PC-9 (cell line): ENCODE results near the gene ECHDC3. TPM values are rescaled to one million over a fixed set of nuclear protein-coding genes. Genes with fewer than 3 reads are reported as not detected.

Experiments used
- BruUV-seq: library from RNA; stranded (reverse); fragments of 400-500 nt; replicated peaks from 2 replicates; lab custom pipeline; 2021; lab: Mats Ljungman, UMichigan
- CTCF ChIA-PET: fragments of 300-600 bp; sonication (Branson Sonifier 250); formaldehyde crosslinking; loops from one replicate; lab custom pipeline; 2022; ENCODE audit warnings: antibody characterized with exemption; lab: Charles Lee
- POLR2A ChIA-PET: fragments of 300-600 bp; sonication (Branson Sonifier 250); formaldehyde crosslinking; loops from one replicate; lab custom pipeline; 2022; ENCODE audit warnings: antibody characterized with exemption; ENCODE audit not compliant: unreplicated experiment; lab: Charles Lee
- DNase-seq, 2 experiments: peaks; one replicate each; pipeline versions ENCODE4 v3.0.0 to v3.0.0-alpha.2; 2015 to 2022; ENCODE audit warnings: mixed read lengths in 1 of 2
- H2AFZ ChIP-seq: fragments of 200-600 bp; sonication (generic); 2 replicates; pipeline ENCODE4 v1.8.1; 2017; ENCODE audit warnings: antibody characterized with exemption
- H3F3A ChIP-seq: fragments of 200-600 bp; sonication (generic); 2 replicates; pipeline ENCODE4 v1.8.1; 2017; ENCODE audit warnings: antibody characterized with exemption, mild to moderate bottlenecking, low read depth; ENCODE audit not compliant: insufficient read depth
- H3K27ac ChIP-seq: fragments of 200-600 bp; sonication (generic); 2 replicates; pipeline ENCODE4 v1.6.1; 2016; ENCODE audit warnings: mixed run types
- H3K27me3 ChIP-seq: fragments of 200-600 bp; sonication (generic); 2 replicates; pipeline ENCODE4 v1.6.1; 2016; ENCODE audit warnings: low read depth, mixed run types; ENCODE audit not compliant: insufficient read depth
- H3K36me3 ChIP-seq: fragments of 200-600 bp; sonication (generic); 2 replicates; pipeline ENCODE4 v1.6.1; 2016; ENCODE audit warnings: low read depth, mixed run types
- H3K4me1 ChIP-seq: fragments of 200-600 bp; sonication (generic); replicated peaks from 2 replicates; pipeline ENCODE4 v1.6.1; 2016; ENCODE audit warnings: mixed run types; ENCODE audit not compliant: insufficient read depth
- H3K4me2 ChIP-seq: fragments of 200-600 bp; sonication (generic); 2 replicates; pipeline ENCODE4 v1.6.1; 2017; ENCODE audit warnings: mixed run types
- H3K4me3 ChIP-seq: fragments of 200-600 bp; sonication (generic); 2 replicates; pipeline ENCODE4 v1.6.1; 2016; ENCODE audit warnings: mixed run types
- H3K79me2 ChIP-seq: fragments of 200-600 bp; sonication (generic); 2 replicates; pipeline ENCODE4 v1.6.1; 2017; ENCODE audit warnings: low read depth, mixed run types
- H3K9me2 ChIP-seq: fragments of 200-600 bp; sonication (generic); 2 replicates; pipeline ENCODE4 v1.8.1; 2017; ENCODE audit warnings: mild to moderate bottlenecking; ENCODE audit not compliant: insufficient read depth
- H3K9me3 ChIP-seq: fragments of 200-600 bp; sonication (generic); 2 replicates; pipeline ENCODE4 v1.8.1; 2016; ENCODE audit warnings: low read depth; ENCODE audit not compliant: insufficient read depth
- H4K20me1 ChIP-seq: fragments of 200-600 bp; sonication (generic); 2 replicates; pipeline ENCODE4 v1.8.1; 2017; ENCODE audit not compliant: insufficient read depth
- CTCF ChIP-seq: fragments of 200-600 bp; sonication (generic); conservative IDR thresholded peaks from 2 replicates; pipeline ENCODE4 v1.6.1; 2017; ENCODE audit warnings: mixed run types, antibody characterized with exemption, mild to moderate bottlenecking, moderate library complexity
- EZH2 ChIP-seq: fragments of 200-600 bp; sonication (generic); IDR thresholded peaks from 2 replicates; pipeline ENCODE4 v1.8.0; 2017; ENCODE audit warnings: antibody characterized with exemption, low read depth
- intact Hi-C: fragments of 100-400 bp; cut with micrococcal nuclease; formaldehyde crosslinking; loops from one replicate; pipeline ENCODE4 v1.10.0; 2022; ENCODE audit not compliant: unreplicated experiment
- total RNA-seq: library from RNA; stranded (reverse); gene quantifications from 2 replicates; pipeline ENCODE4 v1.2.3, GENCODE V29; 2021

The ECHDC3 gene
- total RNA-seq, 1 experiment from 2014 or later: not detected

- no peak overlapping the region for H2AFZ ChIP-seq
- no peaks in the 10 kb centered on the region for H3K36me3 ChIP-seq
- H3K4me1 ChIP-seq: no peaks in the 10 kb centered on the region
- no peak overlapping the region for H3K4me3 ChIP-seq
- no peaks in the 10 kb centered on the region for H3K27me3 ChIP-seq
- DNase-seq: no peak
- no peak overlapping the region for H3K4me2 ChIP-seq
- no TSS peak for BruUV-seq
- intact Hi-C loops: no loop called here
- no peaks in the 10 kb centered on the region for H3K9me3 ChIP-seq
- H3K27ac ChIP-seq: no peak overlapping the region
- H3F3A ChIP-seq: no peaks in the 10 kb centered on the region
- POLR2A ChIA-PET: no interaction called here
- H4K20me1 ChIP-seq: no peaks in the 10 kb centered on the region
- no peaks in the 10 kb centered on the region for H3K9me2 ChIP-seq
- CTCF ChIA-PET: no interaction called here
- TF ChIP-seq CTCF: no peak
- no peak for TF ChIP-seq EZH2
- H3K79me2 ChIP-seq: no peaks in the 10 kb centered on the region
Measured at GRCh38 chr10:11700539-11700938, 41.6 kb upstream of the ECHDC3 start.

GRCh38 chr10:11701451-11702095 lies 40.6 kb upstream of the ECHDC3 start:
- POLR2A ChIA-PET: no interaction called here

GRCh38 chr10:11702264-11702663 lies 39.9 kb upstream of the ECHDC3 start:
- BruUV-seq: no TSS peak
- H3K9me2 ChIP-seq: no peaks in the 10 kb centered on the region
- ChIA-PET POLR2A (no interaction called here), CTCF (no interaction called here)
- no peak overlapping the region for H3K4me3 ChIP-seq
- TF ChIP-seq EZH2 (no peak), CTCF (no peak)
- no peaks in the 10 kb centered on the region for H4K20me1 ChIP-seq
- no peaks in the 10 kb centered on the region for H3K9me3 ChIP-seq
- H3K79me2 ChIP-seq: no peaks in the 10 kb centered on the region
- no peak overlapping the region for H3K4me2 ChIP-seq
- no peak overlapping the region for H3K27ac ChIP-seq
- H3K4me1 ChIP-seq: no peaks in the 10 kb centered on the region
- no peaks in the 10 kb centered on the region for H3F3A ChIP-seq
- H2AFZ ChIP-seq: no peak overlapping the region
- intact Hi-C loops: no loop called here
- no peaks in the 10 kb centered on the region for H3K36me3 ChIP-seq
- no peaks in the 10 kb centered on the region for H3K27me3 ChIP-seq
- DNase-seq: no peak

More at GRCh38 chr10:11701451-11702095, 40.6 kb upstream of the ECHDC3 start:
- H4K20me1 ChIP-seq: no peaks in the 10 kb centered on the region
- no peak for TF ChIP-seq EZH2
- no peak for TF ChIP-seq CTCF
- no TSS peak for BruUV-seq
- H3F3A ChIP-seq: no peaks in the 10 kb centered on the region
- H2AFZ ChIP-seq: no peak overlapping the region
- H3K9me2 ChIP-seq: no peaks in the 10 kb centered on the region
- CTCF ChIA-PET: no interaction called here
- H3K4me2 ChIP-seq: no peak overlapping the region
- no peaks in the 10 kb centered on the region for H3K79me2 ChIP-seq
- H3K27ac ChIP-seq: no peak overlapping the region
- H3K36me3 ChIP-seq: no peaks in the 10 kb centered on the region
- no peaks in the 10 kb centered on the region for H3K9me3 ChIP-seq
- intact Hi-C loops: no loop called here
- DNase-seq: no peak
- H3K4me3 ChIP-seq: no peak overlapping the region
- H3K4me1 ChIP-seq: no peaks in the 10 kb centered on the region
- H3K27me3 ChIP-seq: no peaks in the 10 kb centered on the region
